HG03064 (cell line): ENCODE data around the gene SUN1.
"Not testable (repeated sequence)": the region's sequence is repeated elsewhere in the genome, so short reads cannot be mapped to it uniquely, and the experiment has no call there.

Experiments
- ATAC-seq: cut with Tn5 transposase; IDR thresholded peaks from one replicate; pipeline ENCODE4 v1.9.1; 2021; ENCODE audit warnings: low read depth; ENCODE audit not compliant: unreplicated experiment

Gene SUN1

GRCh38 chr7:898855-899681 is 66.8 kb downstream of the SUN1 start:
- no peak for ATAC-seq

GRCh38 chr7:899806-900205 is 67.5 kb downstream of the SUN1 start:
- ATAC-seq = no peak

GRCh38 chr7:900331-901040 is 68.2 kb downstream of the SUN1 start:
- no peak for ATAC-seq

GRCh38 chr7:901041-901387 is 68.7 kb downstream of the SUN1 start:
- no peak for ATAC-seq

GRCh38 chr7:901388-902154 is 69.3 kb downstream of the SUN1 start:
- ATAC-seq = no peak

GRCh38 chr7:902996-903395 is 70.7 kb downstream of the SUN1 start:
- ATAC-seq = no peak

GRCh38 chr7:903921-904755 is 71.9 kb downstream of the SUN1 start:
- ATAC-seq = no peak

- no peak for ATAC-seq
Measured at GRCh38 chr7:904847-905246, 72.6 kb downstream of the SUN1 start.

GRCh38 chr7:906776-907157 is 74.5 kb downstream of the SUN1 start:
- ATAC-seq = no peak

- ATAC-seq = no peak
Measured at GRCh38 chr7:907158-907980, 75.1 kb downstream of the SUN1 start.

GRCh38 chr7:908159-908581 is 75.9 kb downstream of the SUN1 start:
- ATAC-seq = no peak

GRCh38 chr7:908591-909357 is 76.5 kb downstream of the SUN1 start:
- not testable (repeated sequence) for ATAC-seq

- no peak for ATAC-seq
Measured at GRCh38 chr7:909358-910329, 77.4 kb downstream of the SUN1 start.

GRCh38 chr7:910441-910861 is 78.2 kb downstream of the SUN1 start:
- ATAC-seq = no peak

- ATAC-seq = no peak
Measured at GRCh38 chr7:910931-911431, 78.7 kb downstream of the SUN1 start.

- no peak for ATAC-seq
Measured at GRCh38 chr7:911791-912480, 79.7 kb downstream of the SUN1 start.
